Thoracic aorta (tissue), 2 donors: ENCODE data around the gene KCNMB4. TPM values are rescaled to one million over a fixed set of nuclear protein-coding genes. Genes with fewer than 3 reads are reported as not detected.

ENCODE experiments used
- ATAC-seq: fragments of 150-250 bp; one replicate; pipeline ENCODE4 v1.8.0; 2017; ENCODE audit warnings: low read depth; ENCODE audit not compliant: insufficient number of reproducible peaks, low FRiP score
- DNase-seq: peaks from one replicate; pipeline ENCODE4 v3.0.0-alpha.2; 2020; ENCODE audit warnings: low spot score
- H3K27ac ChIP-seq, 2 donors: fragments of 200-600 bp; sonication (generic); 1 replicate in 1 of 2; 2 replicates in 1 of 2; pipeline ENCODE4 v1.5.1; 2016; ENCODE audit warnings: mild to moderate bottlenecking in 2 of 2, moderate library complexity in 2 of 2
- H3K27me3 ChIP-seq: fragments of 200-600 bp; sonication (generic); replicated peaks from 2 replicates; pipeline ENCODE4 v1.6.0; 2016; ENCODE audit warnings: mild to moderate bottlenecking; ENCODE audit not compliant: insufficient read depth
- H3K36me3 ChIP-seq: fragments of 200-600 bp; sonication (generic); one replicate; pipeline ENCODE4 v1.5.1; 2016
- H3K4me1 ChIP-seq, 2 donors: fragments of 200-600 bp; sonication (generic); 1 replicate in 1 of 2; 2 replicates in 1 of 2; pipeline versions ENCODE4 v1.5.1 to v1.6.0; 2016; ENCODE audit warnings: low read depth in 2 of 2, mild to moderate bottlenecking in 1 of 2; ENCODE audit not compliant: control insufficient read depth in 1 of 2
- H3K4me3 ChIP-seq: fragments of 200-600 bp; sonication (generic); 2 replicates; pipeline ENCODE4 v1.5.1; 2016; ENCODE audit warnings: mild to moderate bottlenecking
- H3K9me3 ChIP-seq: fragments of 200-600 bp; sonication (generic); 2 replicates; pipeline ENCODE4 v1.5.1; 2016
- total RNA-seq, 2 donors: library from RNA; depleted of rRNA; stranded (reverse); fragments of >200 nt; gene quantifications; one replicate each; pipeline versions ENCODE4 v1.1.0 to v1.2.3, GENCODE V29; 2016
- TF ChIP-seq, protein P1 (sequence below): fragments of 200-600 bp; sonication (generic); IDR thresholded peaks from one replicate; pipeline ENCODE4 v1.5.1; 2019; ENCODE audit warnings: antibody characterized with exemption

Gene KCNMB4
- total RNA-seq, 2 donors from 2014 or later: 1.6 to 1.9 TPM

DNA sequence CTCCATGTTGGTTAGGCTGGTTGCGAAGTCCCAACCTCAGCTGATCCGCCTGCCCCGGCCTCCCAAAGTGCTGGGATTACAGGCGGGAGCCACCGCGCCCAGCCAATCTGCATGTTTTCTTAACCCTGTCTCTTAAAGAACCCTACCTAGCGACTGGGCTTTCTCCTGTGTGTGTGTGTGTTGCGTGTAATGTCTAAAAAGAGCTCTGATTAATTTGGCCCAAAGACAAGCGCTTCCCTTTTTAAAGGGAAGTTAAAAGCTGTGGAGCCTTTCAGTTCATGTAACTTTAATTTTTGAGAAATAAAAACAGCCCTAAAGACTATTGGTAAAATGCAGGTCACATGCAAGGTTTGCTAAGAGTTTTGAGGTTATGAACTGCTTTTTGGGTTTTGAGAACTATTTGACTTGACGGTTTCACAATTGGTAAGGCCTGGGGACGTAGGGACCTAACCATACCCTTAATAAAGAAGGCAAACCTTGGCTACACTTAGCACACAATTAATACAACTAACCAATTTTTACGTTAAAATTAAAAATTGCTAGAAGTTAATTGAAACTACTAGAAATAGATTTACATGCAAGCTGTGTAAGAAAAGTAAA lies 103.2 kb downstream of the KCNMB4 start:
- ATAC-seq: no peak
- no peaks in the 10 kb centered on the region for H3K36me3 ChIP-seq
- no peak for DNase-seq
- no peaks in the 10 kb centered on the region for H3K4me1 ChIP-seq
- TF ChIP-seq, protein P1, sequence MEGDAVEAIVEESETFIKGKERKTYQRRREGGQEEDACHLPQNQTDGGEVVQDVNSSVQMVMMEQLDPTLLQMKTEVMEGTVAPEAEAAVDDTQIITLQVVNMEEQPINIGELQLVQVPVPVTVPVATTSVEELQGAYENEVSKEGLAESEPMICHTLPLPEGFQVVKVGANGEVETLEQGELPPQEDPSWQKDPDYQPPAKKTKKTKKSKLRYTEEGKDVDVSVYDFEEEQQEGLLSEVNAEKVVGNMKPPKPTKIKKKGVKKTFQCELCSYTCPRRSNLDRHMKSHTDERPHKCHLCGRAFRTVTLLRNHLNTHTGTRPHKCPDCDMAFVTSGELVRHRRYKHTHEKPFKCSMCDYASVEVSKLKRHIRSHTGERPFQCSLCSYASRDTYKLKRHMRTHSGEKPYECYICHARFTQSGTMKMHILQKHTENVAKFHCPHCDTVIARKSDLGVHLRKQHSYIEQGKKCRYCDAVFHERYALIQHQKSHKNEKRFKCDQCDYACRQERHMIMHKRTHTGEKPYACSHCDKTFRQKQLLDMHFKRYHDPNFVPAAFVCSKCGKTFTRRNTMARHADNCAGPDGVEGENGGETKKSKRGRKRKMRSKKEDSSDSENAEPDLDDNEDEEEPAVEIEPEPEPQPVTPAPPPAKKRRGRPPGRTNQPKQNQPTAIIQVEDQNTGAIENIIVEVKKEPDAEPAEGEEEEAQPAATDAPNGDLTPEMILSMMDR: no peak
- H3K9me3 ChIP-seq: no peaks in the 10 kb centered on the region
- no peak overlapping the region for H3K4me3 ChIP-seq
- no peaks in the 10 kb centered on the region for H3K27me3 ChIP-seq
- H3K27ac ChIP-seq: no peak overlapping the region

DNA sequence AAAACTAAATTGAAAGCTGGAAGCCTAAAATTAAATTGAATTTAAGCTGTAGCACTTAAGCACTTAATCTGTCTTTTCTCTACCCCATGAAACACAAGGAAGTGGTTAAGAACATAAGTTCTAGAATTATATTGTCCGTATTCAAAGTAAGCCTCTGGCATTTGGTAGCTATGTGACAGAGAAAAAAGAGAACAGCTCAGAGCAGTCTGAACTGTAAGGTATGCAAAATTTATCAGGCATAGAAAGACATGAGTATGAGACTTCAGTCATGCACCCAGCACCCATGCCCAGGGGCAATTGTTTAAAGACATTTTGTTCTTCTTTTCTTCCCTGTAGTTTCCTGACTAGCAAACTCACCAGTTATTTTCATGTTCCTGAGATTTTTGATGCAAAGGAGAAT lies 116.7 kb downstream of the KCNMB4 start:
- no peaks in the 10 kb centered on the region for H3K4me1 ChIP-seq
- no peaks in the 10 kb centered on the region for H3K27me3 ChIP-seq
- H3K36me3 ChIP-seq: no peaks in the 10 kb centered on the region
- TF ChIP-seq, protein P1: no peak
- H3K4me3 ChIP-seq: no peak overlapping the region
- H3K9me3 ChIP-seq: no peaks in the 10 kb centered on the region
- DNase-seq (no peak), ATAC-seq (no peak)
- no peak overlapping the region for H3K27ac ChIP-seq

Other genes starting within 250 kb of the KCNMB4 start
- gene CNOT2, start 122.9 kb upstream of the KCNMB4 start, total RNA-seq: 100 to 1,000 TPM in 1 of 2 donors, 10 to 100 TPM in 1; 94.8 to 111 TPM